Frontal cortex (tissue), 4 donors: ENCODE measurements around the gene ARID5B. TPM values are rescaled to one million over a fixed set of nuclear protein-coding genes. Genes with fewer than 3 reads are reported as not detected.

Source experiments
- DNase-seq, 2 donors: peaks; one replicate each; pipeline ENCODE4 v3.0.0; 2012; ENCODE audit warnings: low spot score in 2 of 2
- FAIRE-seq: peaks from 2 replicates; lab custom pipeline; 2012; peaks lifted over from hg19 to GRCh38; lab: Jason Lieb, UNC
- total RNA-seq: library from RNA; depleted of rRNA; stranded (reverse); fragments of >200 nt; gene quantifications from one replicate; pipeline ENCODE4 v1.2.3, GENCODE V29; 2014
- donor health status: control.
- donor health status: control.
- donor health status: control.

ARID5B gene
- total RNA-seq, 1 donor from 2014 or later: 19.6 TPM

- FAIRE-seq (no peak), DNase-seq (no peak)
Observed at GRCh38 chr10:61933859-61934555, 32.5 kb downstream of the ARID5B start.

- no peak for FAIRE-seq
- no peak for DNase-seq
Observed at GRCh38 chr10:61935077-61935476, 33.6 kb downstream of the ARID5B start.

- FAIRE-seq: no peak
Observed at GRCh38 chr10:61936770-61937169, 35.3 kb downstream of the ARID5B start.

GRCh38 chr10:61937631-61938351 lies 36.3 kb downstream of the ARID5B start:
- FAIRE-seq: no peak
- DNase-seq: no peak

More at GRCh38 chr10:61936770-61937169, 35.3 kb downstream of the ARID5B start:
- DNase-seq: no peak

- no peak for FAIRE-seq
- DNase-seq: no peak
Observed at GRCh38 chr10:61939902-61940301, 38.4 kb downstream of the ARID5B start.

GRCh38 chr10:61941202-61941681 lies 39.7 kb downstream of the ARID5B start:
- FAIRE-seq (no peak), DNase-seq (no peak)

- no peak for DNase-seq
- FAIRE-seq: no peak
Observed at GRCh38 chr10:61942604-61943461, 41.3 kb downstream of the ARID5B start.

GRCh38 chr10:61943674-61944378 lies 42.3 kb downstream of the ARID5B start:
- DNase-seq (peak in 1 of 2 donors; percentile 20), FAIRE-seq (no peak)

GRCh38 chr10:61944410-61945147 lies 43.1 kb downstream of the ARID5B start:
- FAIRE-seq: no peak
- DNase-seq: no peak

- DNase-seq (no peak), FAIRE-seq (no peak)
Observed at GRCh38 chr10:61949687-61950086, 48.2 kb downstream of the ARID5B start.

GRCh38 chr10:61950449-61951143 lies 49.1 kb downstream of the ARID5B start:
- DNase-seq (no peak), FAIRE-seq (no peak)

- FAIRE-seq (no peak), DNase-seq (no peak)
Observed at GRCh38 chr10:61951144-61951483, 49.6 kb downstream of the ARID5B start.

GRCh38 chr10:61952028-61952674 lies 50.7 kb downstream of the ARID5B start:
- DNase-seq (no peak), FAIRE-seq (no peak)

- FAIRE-seq: no peak
- no peak for DNase-seq
Observed at GRCh38 chr10:61953183-61953582, 51.7 kb downstream of the ARID5B start.

GRCh38 chr10:61957806-61958205 lies 56.3 kb downstream of the ARID5B start:
- DNase-seq (no peak), FAIRE-seq (no peak)

GRCh38 chr10:61958311-61958710 lies 56.8 kb downstream of the ARID5B start:
- DNase-seq (no peak), FAIRE-seq (no peak)

- FAIRE-seq: no peak
- DNase-seq: no peak
Observed at GRCh38 chr10:61958805-61959204, 57.3 kb downstream of the ARID5B start.

GRCh38 chr10:61959814-61960213 lies 58.3 kb downstream of the ARID5B start:
- FAIRE-seq (no peak), DNase-seq (no peak)
